ENCODE results near the gene AMT. TPM values are rescaled to one million over a fixed set of nuclear protein-coding genes. Genes with fewer than 3 reads are reported as not detected.
A peak's percentile ranks its signal among the peaks of the same experiment; 100 is the strongest.

AMT gene
- total RNA-seq, 1 experiment from 2014 or later = 1.6 TPM

DNA sequence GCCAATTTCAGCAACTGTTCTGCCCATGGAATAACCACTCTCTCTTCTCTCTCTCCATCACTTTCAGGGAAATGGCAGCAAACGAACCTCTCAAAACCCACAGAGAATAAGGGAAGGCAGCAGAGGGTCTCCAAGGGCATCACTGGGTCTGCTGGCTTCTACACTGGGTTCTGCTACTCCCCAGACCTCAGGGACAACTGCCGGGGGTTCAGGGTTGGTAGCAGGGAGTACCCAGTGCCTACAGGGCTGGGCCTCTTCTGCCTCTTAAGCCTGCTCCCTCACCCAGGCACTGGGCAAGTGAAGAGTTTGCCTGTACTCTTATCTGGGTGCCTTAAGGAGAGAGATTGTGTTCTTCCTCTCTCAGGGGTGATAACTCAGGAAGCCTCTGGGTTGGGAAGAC lies 7.5 kb downstream of the AMT start:
- ChIA-PET POLR2A (interaction anchor here (1.0 kb wide), 1 partner anchor 75 kb away, joined by 3 read pairs; the partner anchor contains the start of gene USP4), CTCF (no interaction called here)
- no peak overlapping the region for H3K4me3 ChIP-seq (ENCODE audit: low read depth, low read length)
- H3K4me1 ChIP-seq = peaks cover 30% of the 10 kb centered on the region
- intact Hi-C loops (cut with micrococcal nuclease; ENCODE audit: unreplicated experiment) = loop anchor here (1.0 kb wide), 1 partner anchor 35 kb away; no protein-coding TSS in a partner anchor
- TF ChIP-seq, protein P1, sequence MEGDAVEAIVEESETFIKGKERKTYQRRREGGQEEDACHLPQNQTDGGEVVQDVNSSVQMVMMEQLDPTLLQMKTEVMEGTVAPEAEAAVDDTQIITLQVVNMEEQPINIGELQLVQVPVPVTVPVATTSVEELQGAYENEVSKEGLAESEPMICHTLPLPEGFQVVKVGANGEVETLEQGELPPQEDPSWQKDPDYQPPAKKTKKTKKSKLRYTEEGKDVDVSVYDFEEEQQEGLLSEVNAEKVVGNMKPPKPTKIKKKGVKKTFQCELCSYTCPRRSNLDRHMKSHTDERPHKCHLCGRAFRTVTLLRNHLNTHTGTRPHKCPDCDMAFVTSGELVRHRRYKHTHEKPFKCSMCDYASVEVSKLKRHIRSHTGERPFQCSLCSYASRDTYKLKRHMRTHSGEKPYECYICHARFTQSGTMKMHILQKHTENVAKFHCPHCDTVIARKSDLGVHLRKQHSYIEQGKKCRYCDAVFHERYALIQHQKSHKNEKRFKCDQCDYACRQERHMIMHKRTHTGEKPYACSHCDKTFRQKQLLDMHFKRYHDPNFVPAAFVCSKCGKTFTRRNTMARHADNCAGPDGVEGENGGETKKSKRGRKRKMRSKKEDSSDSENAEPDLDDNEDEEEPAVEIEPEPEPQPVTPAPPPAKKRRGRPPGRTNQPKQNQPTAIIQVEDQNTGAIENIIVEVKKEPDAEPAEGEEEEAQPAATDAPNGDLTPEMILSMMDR (IDR thresholded peaks at IDR 0.05; ENCODE audit: insufficient read depth in 1 of 2, low read depth in 1 of 2, low read length in 1 of 2, severe bottlenecking in 1 of 2, unreplicated experiment in 1 of 2) = no peak
- no peak overlapping the region for H3K27ac Mint-ChIP-seq (ENCODE audit: unreplicated experiment)
- BruUV-seq (replicated peaks) = no TSS peak
- peaks cover 32% of the 10 kb centered on the region for H3K36me3 Mint-ChIP-seq (ENCODE audit: insufficient read depth, unreplicated experiment)
- no peak for DNase-seq
- no peak overlapping the region for H3K4me3 Mint-ChIP-seq (ENCODE audit: unreplicated experiment)
- H3K27me3 ChIP-seq (replicated peaks; ENCODE audit: control insufficient read depth, insufficient read depth, low read length) = no peaks in the 10 kb centered on the region
- no peaks in the 10 kb centered on the region for H3K9me3 Mint-ChIP-seq (ENCODE audit: unreplicated experiment)
- H3K9me3 ChIP-seq = no peaks in the 10 kb centered on the region
- peaks cover 18% of the 10 kb centered on the region for H3K4me1 Mint-ChIP-seq (ENCODE audit: low read depth, unreplicated experiment)
- no peaks in the 10 kb centered on the region; the same call in 1 of the 2 replicates for H3K36me3 ChIP-seq (ENCODE audit: control insufficient read depth, insufficient read depth, low read length)
- no peaks in the 10 kb centered on the region for H3K27me3 Mint-ChIP-seq (ENCODE audit: insufficient read depth, unreplicated experiment)

DNA sequence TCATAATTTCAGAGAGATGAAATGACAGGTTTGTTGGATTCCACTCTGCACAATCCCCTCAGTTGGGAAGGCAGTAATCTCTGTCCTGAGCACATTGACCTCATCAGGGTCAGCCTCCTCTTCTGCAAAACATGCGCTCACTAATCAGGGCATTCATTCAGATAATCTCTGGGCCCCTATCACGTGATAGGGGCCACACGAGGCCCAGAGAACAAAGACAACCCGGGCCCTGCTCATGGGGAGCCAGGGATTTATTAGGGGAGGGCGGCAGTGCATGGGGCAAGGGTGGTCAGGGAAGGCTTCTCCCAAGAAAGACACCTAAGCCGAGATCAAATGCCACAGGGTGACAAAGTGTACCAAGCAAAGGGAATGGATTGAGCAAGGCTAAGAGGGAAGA lies 8.9 kb downstream of the AMT start:
- H3K27me3 ChIP-seq (replicated peaks; ENCODE audit: control insufficient read depth, insufficient read depth, low read length) = no peaks in the 10 kb centered on the region
- H3K9me3 ChIP-seq = no peaks in the 10 kb centered on the region
- ChIA-PET POLR2A (interaction anchor here (0.6 to 2.7 kb wide), 4 partner anchors 16 to 1521 kb away, joined by 4 to 34 read pairs (median 14); partner anchors contain the start of genes NICN1 and USP4), CTCF (interaction anchor here (2.4 kb wide), 1 partner anchor 73 kb away, joined by 16 read pairs; the partner anchor contains the start of gene USP4)
- DNase-seq = no peak
- H3K4me3 Mint-ChIP-seq (ENCODE audit: unreplicated experiment) = peak overlapping the region; percentile 88
- H3K27me3 Mint-ChIP-seq (ENCODE audit: insufficient read depth, unreplicated experiment) = no peaks in the 10 kb centered on the region
- TF ChIP-seq, protein P1 (IDR thresholded peaks at IDR 0.05; ENCODE audit: insufficient read depth in 1 of 2, low read depth in 1 of 2, low read length in 1 of 2, severe bottlenecking in 1 of 2, unreplicated experiment in 1 of 2) = no peak
- no peaks in the 10 kb centered on the region; the same call in 1 of the 2 replicates for H3K36me3 ChIP-seq (ENCODE audit: control insufficient read depth, insufficient read depth, low read length)
- peaks cover 28% of the 10 kb centered on the region for H3K4me1 ChIP-seq
- BruUV-seq (replicated peaks) = no TSS peak
- no peaks in the 10 kb centered on the region for H3K9me3 Mint-ChIP-seq (ENCODE audit: unreplicated experiment)
- peak overlapping the region; percentile 94 for H3K27ac Mint-ChIP-seq (ENCODE audit: unreplicated experiment)
- H3K36me3 Mint-ChIP-seq (ENCODE audit: insufficient read depth, unreplicated experiment) = peaks cover 32% of the 10 kb centered on the region
- peaks cover 22% of the 10 kb centered on the region for H3K4me1 Mint-ChIP-seq (ENCODE audit: low read depth, unreplicated experiment)
- H3K4me3 ChIP-seq (ENCODE audit: low read depth, low read length) = no peak overlapping the region
- intact Hi-C loops (cut with micrococcal nuclease; ENCODE audit: unreplicated experiment) = loop anchor here (2.0 kb wide), 2 partner anchors 15 to 55 kb away; partner anchors contain the start of genes GPX1 and NICN1

DNA sequence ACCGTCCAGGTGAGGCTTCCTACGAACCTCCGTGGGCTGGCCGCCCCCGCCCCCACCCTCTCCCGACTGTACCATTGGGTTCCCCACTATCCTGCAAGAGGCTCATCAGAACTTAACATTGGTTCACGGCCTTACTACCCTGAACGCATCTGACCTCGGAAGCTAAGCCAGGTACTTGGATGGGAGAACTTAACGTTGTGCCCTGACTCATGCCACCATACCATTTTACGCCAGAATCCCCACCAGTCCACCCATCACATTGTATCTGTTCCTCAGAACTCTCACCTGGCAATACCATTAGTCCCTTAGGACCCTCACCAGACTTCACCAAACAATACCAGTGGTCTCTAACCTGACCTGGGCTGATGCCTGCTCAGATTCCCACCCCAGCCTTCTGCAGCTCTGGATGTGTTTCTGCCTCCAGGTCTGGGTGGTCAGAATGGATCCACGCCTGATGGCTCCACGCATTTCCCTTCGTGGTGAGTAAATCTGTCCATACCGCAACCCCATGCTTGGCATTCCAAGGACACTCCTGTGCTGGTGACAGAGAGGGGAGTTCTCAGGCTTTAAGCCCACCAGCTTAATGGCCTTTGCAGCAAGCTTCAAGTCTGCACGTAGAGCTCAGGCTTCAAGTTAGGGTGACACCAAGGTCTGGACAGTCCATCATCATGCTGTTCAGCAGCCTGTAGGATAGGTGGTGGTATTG lies 9.5 kb downstream of the AMT start:
- BruUV-seq (replicated peaks) = no TSS peak
- peaks cover 28% of the 10 kb centered on the region for H3K4me1 ChIP-seq
- DNase-seq = no peak

More for the DNA sequence above, 9.5 kb downstream of the AMT start:
- intact Hi-C loops (cut with micrococcal nuclease; ENCODE audit: unreplicated experiment) = loop anchor here (1.0 to 2.0 kb wide), 3 partner anchors 16 to 72 kb away; partner anchors contain the start of genes GPX1, NICN1 and USP4
- peaks cover 32% of the 10 kb centered on the region for H3K36me3 Mint-ChIP-seq (ENCODE audit: insufficient read depth, unreplicated experiment)
- H3K27me3 ChIP-seq (replicated peaks; ENCODE audit: control insufficient read depth, insufficient read depth, low read length) = no peaks in the 10 kb centered on the region
- peak overlapping the region; percentile 94 for H3K27ac Mint-ChIP-seq (ENCODE audit: unreplicated experiment)
- peaks cover 22% of the 10 kb centered on the region for H3K4me1 Mint-ChIP-seq (ENCODE audit: low read depth, unreplicated experiment)
- H3K9me3 ChIP-seq = no peaks in the 10 kb centered on the region
- ChIA-PET POLR2A (interaction anchor here (0.6 to 2.7 kb wide), 6 partner anchors 13 to 1520 kb away, joined by 4 to 34 read pairs (median 6); partner anchors contain the start of genes NICN1 and USP4), CTCF (interaction anchor here (0.6 to 2.4 kb wide), 3 partner anchors 37 to 73 kb away, joined by 3 to 16 read pairs (median 6); partner anchors contain the start of genes GPX1 and USP4)
- peak overlapping the region; percentile 88 for H3K4me3 Mint-ChIP-seq (ENCODE audit: unreplicated experiment)
- H3K9me3 Mint-ChIP-seq (ENCODE audit: unreplicated experiment) = no peaks in the 10 kb centered on the region
- H3K36me3 ChIP-seq (ENCODE audit: control insufficient read depth, insufficient read depth, low read length) = no peaks in the 10 kb centered on the region; the same call in 1 of the 2 replicates
- TF ChIP-seq, protein P1 (IDR thresholded peaks at IDR 0.05; ENCODE audit: insufficient read depth in 1 of 2, low read depth in 1 of 2, low read length in 1 of 2, severe bottlenecking in 1 of 2, unreplicated experiment in 1 of 2) = no peak
- H3K27me3 Mint-ChIP-seq (ENCODE audit: insufficient read depth, unreplicated experiment) = no peaks in the 10 kb centered on the region
- H3K4me3 ChIP-seq (ENCODE audit: low read depth, low read length) = peak overlapping the region; percentile 93
